BJ (cell line): ENCODE measurements around the gene MRPS6. TPM values are rescaled to one million over a fixed set of nuclear protein-coding genes. Genes with fewer than 3 reads are reported as not detected.

Experiments used
- CTCF ChIA-PET: fragments of 350-600 bp; formaldehyde crosslinking; extraction: SDS; loops from one replicate; lab custom pipeline; 2021; ENCODE audit warnings: antibody characterized with exemption, inconsistent platforms; lab: Yijun Ruan, JAX
- POLR2A ChIA-PET: fragments of 300-600 bp; sonication (Branson Sonifier 250); formaldehyde crosslinking; extraction: SDS; loops from one replicate; lab custom pipeline; 2021; ENCODE audit warnings: antibody characterized with exemption; lab: Charles Lee
- DNase-seq: peaks from one replicate; pipeline ENCODE4 v3.0.0-alpha.2; 2011; ENCODE audit warnings: low read depth
- H3K27me3 ChIP-seq: 2 replicates; pipeline ENCODE4 v1.6.0; 2011; ENCODE audit warnings: low read length; ENCODE audit not compliant: control insufficient read depth, insufficient read depth
- H3K36me3 ChIP-seq: 2 replicates; pipeline ENCODE4 v1.5.1; 2011; ENCODE audit warnings: low read length; ENCODE audit not compliant: control insufficient read depth, insufficient read depth
- H3K4me3 ChIP-seq: 2 replicates; pipeline ENCODE4 v1.5.1; 2011; ENCODE audit warnings: low read depth, mild to moderate bottlenecking, control low read depth, low read length
- CTCF ChIP-seq: IDR thresholded peaks from 2 replicates; pipeline ENCODE4 v1.5.1; 2011; ENCODE audit warnings: low read depth, mild to moderate bottlenecking, control low read depth, inconsistent platforms, low read length, moderate library complexity; ENCODE audit not compliant: insufficient read depth
- polyA plus RNA-seq: library from polyadenylated mRNA; depleted of rRNA; stranded (reverse); fragments of >200 nt; gene quantifications from 2 replicates; pipeline ENCODE4 v1.2.3, GENCODE V29; 2011

The MRPS6 gene
- polyA plus RNA-seq, 1 experiment, result 13.8 TPM

GRCh38 chr21:34181431-34182039 lies 108.2 kb downstream of the MRPS6 start:
- no peak for TF ChIP-seq CTCF
- H3K27me3 ChIP-seq, result no peaks in the 10 kb centered on the region
- H3K36me3 ChIP-seq, result no peaks in the 10 kb centered on the region
- ChIA-PET POLR2A (no interaction called here), CTCF (no interaction called here)
- DNase-seq, result no peak
- no peak overlapping the region for H3K4me3 ChIP-seq

- DNase-seq, result no peak
Observed at GRCh38 chr21:34182436-34182835, 109.1 kb downstream of the MRPS6 start.

GRCh38 chr21:34183331-34183928 lies 110.1 kb downstream of the MRPS6 start:
- Histone ChIP-seq H3K36me3 (no peaks in the 10 kb centered on the region), H3K4me3 (no peak overlapping the region), H3K27me3 (no peaks in the 10 kb centered on the region)
- CTCF ChIA-PET, result no interaction called here
- no peak for DNase-seq
- POLR2A ChIA-PET, result no interaction called here
- TF ChIP-seq CTCF, result no peak

More at GRCh38 chr21:34182436-34182835, 109.1 kb downstream of the MRPS6 start:
- ChIA-PET POLR2A (no interaction called here), CTCF (no interaction called here)
- no peak for TF ChIP-seq CTCF
- H3K27me3 ChIP-seq, result no peaks in the 10 kb centered on the region
- H3K4me3 ChIP-seq, result no peak overlapping the region
- H3K36me3 ChIP-seq, result no peaks in the 10 kb centered on the region

GRCh38 chr21:34184232-34184631 lies 110.9 kb downstream of the MRPS6 start:
- no peaks in the 10 kb centered on the region for H3K27me3 ChIP-seq
- ChIA-PET POLR2A (no interaction called here), CTCF (interaction anchor here (1.0 kb wide), 1 partner anchor 9 kb away, joined by 3 read pairs; no protein-coding TSS in a partner anchor)
- TF ChIP-seq CTCF, result no peak
- no peak for DNase-seq
- H3K4me3 ChIP-seq, result no peak overlapping the region
- H3K36me3 ChIP-seq, result no peaks in the 10 kb centered on the region

- TF ChIP-seq CTCF, result no peak
- no peak for DNase-seq
- ChIA-PET POLR2A (no interaction called here), CTCF (no interaction called here)
- no peak overlapping the region for H3K4me3 ChIP-seq
- H3K27me3 ChIP-seq, result no peaks in the 10 kb centered on the region
- no peaks in the 10 kb centered on the region for H3K36me3 ChIP-seq
Observed at GRCh38 chr21:34185026-34185750, 111.8 kb downstream of the MRPS6 start.
